PFSK-1 (cell line): ENCODE results near the gene AP2A2.

ENCODE experiments used
- POLR2AphosphoS5 ChIP-seq: IDR thresholded peaks from 2 replicates; pipeline ENCODE4 v1.6.1; 2012; ENCODE audit warnings: low read depth, mild to moderate bottlenecking, control low read depth, low read length, moderate library complexity
- TAF1 ChIP-seq: IDR thresholded peaks from 2 replicates; pipeline ENCODE4 v1.6.1; 2012; ENCODE audit warnings: low read length, control low read depth, borderline replicate concordance; ENCODE audit not compliant: insufficient read depth

DNA sequence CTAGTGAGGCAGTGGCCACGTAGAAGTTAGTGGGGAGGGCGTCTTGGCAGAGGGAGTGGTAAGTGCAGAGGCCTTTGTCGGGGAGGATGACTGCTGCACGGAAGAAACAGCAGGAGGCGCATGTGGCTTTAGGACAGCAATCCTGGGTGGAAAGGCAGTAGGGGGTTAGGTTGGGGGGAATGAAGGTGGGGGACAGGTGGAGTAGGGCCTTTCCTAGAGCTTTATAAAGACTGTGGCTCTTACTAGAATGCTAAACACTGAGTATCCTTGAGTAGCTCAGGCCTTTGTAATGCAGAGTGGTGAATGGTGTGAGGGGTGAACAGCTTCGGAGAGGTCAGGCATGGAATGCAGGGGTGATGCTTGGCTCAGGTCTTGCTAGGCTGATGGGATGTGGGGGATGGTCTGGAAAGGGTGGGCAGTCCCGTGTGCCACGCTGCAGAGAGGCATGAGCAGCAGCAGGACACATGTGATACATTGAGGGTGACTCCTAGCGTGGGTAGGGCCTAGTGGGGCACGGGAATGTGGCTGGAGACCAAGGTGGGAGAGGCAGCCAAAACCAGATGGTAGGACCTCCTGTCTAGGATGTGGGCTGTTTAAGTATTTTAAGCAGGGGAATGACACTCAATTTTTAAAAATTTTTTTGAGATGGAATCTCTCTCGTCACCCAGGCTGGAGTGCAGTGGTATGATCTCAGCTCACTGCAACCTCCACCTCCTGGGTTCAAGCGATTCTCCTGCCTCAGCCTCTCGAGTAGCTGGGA lies 19.2 kb downstream of the AP2A2 start:
- no peak for TF ChIP-seq TAF1
- TF ChIP-seq POLR2AphosphoS5, result no peak
